ENCODE data around the gene KRT6B.

DNA sequence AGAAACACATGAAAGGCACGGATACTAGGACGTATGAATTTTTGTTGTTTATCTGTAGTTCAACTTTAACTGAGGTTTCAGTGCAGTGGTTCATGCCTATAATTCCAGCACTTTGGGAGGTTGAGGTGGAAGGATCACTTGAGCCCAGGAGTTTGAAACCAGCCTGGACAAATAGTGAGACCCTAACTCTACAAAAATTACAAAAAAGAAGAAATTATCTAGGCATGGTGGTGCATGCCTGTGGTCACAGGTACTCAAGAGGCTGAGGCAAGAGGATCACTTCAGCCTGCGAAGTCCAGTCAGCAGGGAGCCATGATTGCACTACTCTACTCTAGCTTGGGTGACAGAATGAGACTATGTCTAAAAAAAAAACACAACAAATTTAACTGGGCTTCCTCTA lies 8.0 kb downstream of the KRT6B start:
- TF ChIP-seq RAD21 (IDR thresholded peaks at IDR 0.05; ENCODE audit: low read depth) = no peak
- TF ChIP-seq CEBPB (IDR thresholded peaks at IDR 0.05) = no peak
- no peak for TF ChIP-seq ZBTB7A (IDR thresholded peaks at IDR 0.05; ENCODE audit: low read depth)
- TF ChIP-seq EP300 (IDR thresholded peaks at IDR 0.05; ENCODE audit: borderline replicate concordance) = no peak
- no peak for TF ChIP-seq TCF12 (IDR thresholded peaks at IDR 0.05; ENCODE audit: low read depth)
- no peak for TF ChIP-seq TAF1 (IDR thresholded peaks at IDR 0.05; ENCODE audit: low read depth)
- TF ChIP-seq, protein P1, sequence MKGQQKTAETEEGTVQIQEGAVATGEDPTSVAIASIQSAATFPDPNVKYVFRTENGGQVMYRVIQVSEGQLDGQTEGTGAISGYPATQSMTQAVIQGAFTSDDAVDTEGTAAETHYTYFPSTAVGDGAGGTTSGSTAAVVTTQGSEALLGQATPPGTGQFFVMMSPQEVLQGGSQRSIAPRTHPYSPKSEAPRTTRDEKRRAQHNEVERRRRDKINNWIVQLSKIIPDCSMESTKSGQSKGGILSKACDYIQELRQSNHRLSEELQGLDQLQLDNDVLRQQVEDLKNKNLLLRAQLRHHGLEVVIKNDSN (IDR thresholded peaks at IDR 0.05) = no peak
- TF ChIP-seq, protein P2, sequence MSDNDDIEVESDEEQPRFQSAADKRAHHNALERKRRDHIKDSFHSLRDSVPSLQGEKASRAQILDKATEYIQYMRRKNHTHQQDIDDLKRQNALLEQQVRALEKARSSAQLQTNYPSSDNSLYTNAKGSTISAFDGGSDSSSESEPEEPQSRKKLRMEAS (IDR thresholded peaks at IDR 0.05) = no peak
- TF ChIP-seq, protein P3, sequence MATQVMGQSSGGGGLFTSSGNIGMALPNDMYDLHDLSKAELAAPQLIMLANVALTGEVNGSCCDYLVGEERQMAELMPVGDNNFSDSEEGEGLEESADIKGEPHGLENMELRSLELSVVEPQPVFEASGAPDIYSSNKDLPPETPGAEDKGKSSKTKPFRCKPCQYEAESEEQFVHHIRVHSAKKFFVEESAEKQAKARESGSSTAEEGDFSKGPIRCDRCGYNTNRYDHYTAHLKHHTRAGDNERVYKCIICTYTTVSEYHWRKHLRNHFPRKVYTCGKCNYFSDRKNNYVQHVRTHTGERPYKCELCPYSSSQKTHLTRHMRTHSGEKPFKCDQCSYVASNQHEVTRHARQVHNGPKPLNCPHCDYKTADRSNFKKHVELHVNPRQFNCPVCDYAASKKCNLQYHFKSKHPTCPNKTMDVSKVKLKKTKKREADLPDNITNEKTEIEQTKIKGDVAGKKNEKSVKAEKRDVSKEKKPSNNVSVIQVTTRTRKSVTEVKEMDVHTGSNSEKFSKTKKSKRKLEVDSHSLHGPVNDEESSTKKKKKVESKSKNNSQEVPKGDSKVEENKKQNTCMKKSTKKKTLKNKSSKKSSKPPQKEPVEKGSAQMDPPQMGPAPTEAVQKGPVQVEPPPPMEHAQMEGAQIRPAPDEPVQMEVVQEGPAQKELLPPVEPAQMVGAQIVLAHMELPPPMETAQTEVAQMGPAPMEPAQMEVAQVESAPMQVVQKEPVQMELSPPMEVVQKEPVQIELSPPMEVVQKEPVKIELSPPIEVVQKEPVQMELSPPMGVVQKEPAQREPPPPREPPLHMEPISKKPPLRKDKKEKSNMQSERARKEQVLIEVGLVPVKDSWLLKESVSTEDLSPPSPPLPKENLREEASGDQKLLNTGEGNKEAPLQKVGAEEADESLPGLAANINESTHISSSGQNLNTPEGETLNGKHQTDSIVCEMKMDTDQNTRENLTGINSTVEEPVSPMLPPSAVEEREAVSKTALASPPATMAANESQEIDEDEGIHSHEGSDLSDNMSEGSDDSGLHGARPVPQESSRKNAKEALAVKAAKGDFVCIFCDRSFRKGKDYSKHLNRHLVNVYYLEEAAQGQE (IDR thresholded peaks at IDR 0.05; ENCODE audit: low read depth) = no peak
- no peak for TF ChIP-seq NFIC (IDR thresholded peaks at IDR 0.05)
